GM12801 (cell line): ENCODE measurements around the gene EML6.

Experiments used
- CTCF ChIP-seq: IDR thresholded peaks from one replicate; pipeline ENCODE4 v1.5.1; 2011; ENCODE audit warnings: control low read depth; ENCODE audit not compliant: insufficient read length; ENCODE audit errors: extremely low read depth

Gene EML6

DNA sequence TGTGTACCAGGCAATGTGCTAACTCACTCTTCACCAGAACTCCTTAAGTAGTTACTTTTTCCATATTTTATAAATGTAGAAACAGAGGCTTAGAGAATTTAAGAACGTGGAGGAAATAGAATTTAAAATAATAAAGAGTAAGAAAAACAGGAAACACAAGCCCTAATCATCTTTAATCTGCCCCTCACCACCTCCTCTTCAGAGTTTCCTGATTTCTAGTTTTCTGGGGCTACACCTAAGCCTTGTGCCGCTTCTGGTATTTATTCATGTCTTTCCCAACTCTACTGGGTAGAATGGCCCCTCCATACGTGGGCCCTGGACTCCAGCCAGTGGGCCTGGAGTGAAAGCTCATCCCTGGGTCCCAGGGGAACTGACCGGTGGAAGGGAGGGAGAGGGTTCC, 241.4 kb downstream of the EML6 start:
- TF ChIP-seq CTCF: no peak

DNA sequence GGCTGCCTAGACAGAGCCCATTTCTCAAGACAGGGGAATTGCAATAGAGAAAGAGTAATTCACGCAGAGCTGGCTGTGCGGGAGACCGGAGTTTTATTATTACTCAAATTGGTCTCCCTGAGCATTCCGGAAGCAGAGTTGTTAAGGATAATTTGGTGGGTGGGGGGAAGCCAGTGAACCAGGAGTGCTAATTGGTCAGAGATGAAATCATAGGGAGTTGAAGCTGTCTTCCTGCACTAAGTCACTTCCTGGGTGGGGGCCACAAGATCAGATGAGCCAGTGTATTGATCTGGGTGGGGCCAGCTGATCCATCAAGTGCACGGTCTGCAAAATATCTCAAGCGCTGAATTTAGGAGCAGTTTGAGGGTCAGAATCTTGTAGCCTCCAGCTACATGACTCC, 242.0 kb downstream of the EML6 start:
- TF ChIP-seq CTCF: no peak

DNA sequence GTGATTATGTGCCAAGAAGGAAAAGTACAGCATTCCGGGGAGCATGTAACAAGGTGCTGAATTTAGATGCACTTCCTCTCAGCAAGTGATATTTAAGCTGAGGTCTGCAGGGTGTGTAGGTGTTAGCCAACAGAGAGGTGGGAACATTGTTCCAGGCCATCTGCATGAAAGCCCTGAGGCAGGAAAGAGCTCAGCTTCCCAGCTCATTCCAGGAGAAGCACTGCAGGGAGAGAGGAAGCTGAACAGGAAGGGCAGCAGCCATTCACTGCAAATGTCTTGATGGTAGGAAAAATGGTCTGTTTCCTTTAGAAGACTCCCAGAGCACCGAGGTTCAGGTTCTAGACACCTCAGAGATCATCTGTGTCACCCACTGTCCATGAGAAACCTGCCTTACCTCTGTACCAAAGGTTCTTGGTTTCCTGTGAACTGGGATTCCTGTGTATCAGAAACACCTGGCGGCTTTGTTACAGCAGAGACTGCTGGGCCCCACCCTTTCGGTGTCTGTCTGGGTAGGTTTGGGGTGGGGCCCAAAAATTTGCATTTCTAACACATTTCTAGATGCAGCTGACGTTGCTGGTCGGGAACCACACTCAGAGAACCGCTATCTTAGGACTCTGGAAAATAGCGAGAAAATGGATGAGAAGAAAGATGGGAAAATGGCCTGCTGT, 242.8 kb downstream of the EML6 start:
- no peak for TF ChIP-seq CTCF

- TF ChIP-seq CTCF: no peak
These were observed 243.4 kb downstream of the EML6 start for GRCh38 chr2:54966837-54967236.

GRCh38 chr2:54967269-54967668, 243.8 kb downstream of the EML6 start:
- no peak for TF ChIP-seq CTCF

GRCh38 chr2:54967759-54968365, 244.4 kb downstream of the EML6 start:
- TF ChIP-seq CTCF: no peak

GRCh38 chr2:54968561-54969218, 245.2 kb downstream of the EML6 start:
- no peak for TF ChIP-seq CTCF
